Loucy (cell line): ENCODE data around the gene ELP2.

ENCODE experiments used
- H2AFZ ChIP-seq: fragments of 200-600 bp; sonication (generic); 2 replicates; pipeline ENCODE4 v1.6.0; 2016; ENCODE audit warnings: antibody characterized with exemption, mild to moderate bottlenecking, low read length, moderate library complexity
- H3F3A ChIP-seq: fragments of 200-600 bp; 2 replicates; pipeline ENCODE4 v1.6.0; 2016; ENCODE audit warnings: antibody characterized with exemption, low read depth, mild to moderate bottlenecking
- H3K27me3 ChIP-seq: fragments of 200-600 bp; sonication (generic); 2 replicates; pipeline ENCODE4 v1.6.1; 2014; ENCODE audit warnings: low read length, mild to moderate bottlenecking; ENCODE audit not compliant: insufficient read depth, poor library complexity, severe bottlenecking
- H3K36me3 ChIP-seq: fragments of 200-600 bp; sonication (generic); 2 replicates; pipeline ENCODE4 v1.6.1; 2016; ENCODE audit warnings: low read length; ENCODE audit not compliant: insufficient read depth
- H3K4me1 ChIP-seq: fragments of 200-600 bp; sonication (generic); 2 replicates; pipeline ENCODE4 v1.5.1; 2014; ENCODE audit warnings: low read length, mild to moderate bottlenecking; ENCODE audit not compliant: insufficient read depth, poor library complexity, severe bottlenecking
- H3K4me2 ChIP-seq: fragments of 200-600 bp; sonication (generic); 2 replicates; pipeline ENCODE4 v1.6.0; 2014; ENCODE audit warnings: antibody characterized with exemption, low read length, low read depth, mild to moderate bottlenecking; ENCODE audit not compliant: poor library complexity, severe bottlenecking
- H3K4me3 ChIP-seq: fragments of 200-600 bp; sonication (generic); 2 replicates; pipeline ENCODE4 v1.5.1; 2014; ENCODE audit warnings: low read length, mild to moderate bottlenecking, mixed read lengths; ENCODE audit not compliant: poor library complexity, severe bottlenecking
- H3K79me2 ChIP-seq: fragments of 200-600 bp; sonication (generic); 2 replicates; pipeline ENCODE4 v1.6.1; 2014; ENCODE audit warnings: low read length; ENCODE audit not compliant: insufficient read depth
- H3K9ac ChIP-seq: fragments of 200-600 bp; sonication (generic); 2 replicates; pipeline ENCODE4 v1.6.0; 2014; ENCODE audit warnings: mild to moderate bottlenecking, low read depth, low read length, moderate library complexity; ENCODE audit not compliant: poor library complexity, severe bottlenecking
- H3K9me2 ChIP-seq: fragments of 200-600 bp; sonication (generic); replicated peaks from 2 replicates; pipeline ENCODE4 v1.6.1; 2016; ENCODE audit warnings: low read depth, low read length, mixed read lengths
- H3K9me3 ChIP-seq: fragments of 200-600 bp; sonication (generic); 2 replicates; pipeline ENCODE4 v1.6.1; 2014; ENCODE audit warnings: mild to moderate bottlenecking, antibody characterized with exemption, low read length, low read depth; ENCODE audit not compliant: insufficient read depth
- H4K20me1 ChIP-seq: fragments of 200-600 bp; sonication (generic); 2 replicates; pipeline ENCODE4 v1.6.0; 2014; ENCODE audit warnings: antibody characterized with exemption, low read length, mild to moderate bottlenecking; ENCODE audit not compliant: insufficient read depth, poor library complexity, severe bottlenecking
- CTCF ChIP-seq: fragments of 200-600 bp; sonication (generic); conservative IDR thresholded peaks from 2 replicates; pipeline ENCODE4 v1.5.1; 2014; ENCODE audit warnings: mild to moderate bottlenecking, antibody characterized with exemption, low read length
- EZH2phosphoT487 ChIP-seq: fragments of 200-600 bp; IDR thresholded peaks from 2 replicates; pipeline ENCODE4 v1.6.1; 2018; ENCODE audit warnings: antibody characterized with exemption, mild to moderate bottlenecking, moderate library complexity, borderline replicate concordance

Gene ELP2

GRCh38 chr18:36229188-36229587, 99.5 kb downstream of the ELP2 start:
- Histone ChIP-seq H3F3A (no peaks in the 10 kb centered on the region), H3K9ac (no peak overlapping the region), H3K4me2 (no peak overlapping the region), H3K4me1 (no peaks in the 10 kb centered on the region), H3K9me2 (no peaks in the 10 kb centered on the region), H2AFZ (no peak overlapping the region), H3K27me3 (no peaks in the 10 kb centered on the region), H3K79me2 (no peaks in the 10 kb centered on the region), H3K9me3 (peaks cover 4% of the 10 kb centered on the region; the same call in 1 of the 2 replicates), H3K4me3 (no peak overlapping the region), H3K36me3 (no peaks in the 10 kb centered on the region), H4K20me1 (no peaks in the 10 kb centered on the region)
- no peak for TF ChIP-seq EZH2phosphoT487
- no peak for TF ChIP-seq CTCF
